VCaP (cell line): ENCODE measurements around the gene HS6ST3.

Experiments used
- H3K27ac ChIP-seq: fragments of 450-650 bp; 2 replicates; pipeline ENCODE4 v1.5.1; 2017
- CTCF ChIP-seq: fragments of 450-650 bp; conservative IDR thresholded peaks from 2 replicates; pipeline ENCODE4 v1.5.1; 2017; ENCODE audit warnings: mild to moderate bottlenecking, moderate library complexity

Gene HS6ST3

GRCh38 chr13:96632536-96633320, 542.8 kb downstream of the HS6ST3 start:
- TF ChIP-seq CTCF = no peak
- H3K27ac ChIP-seq = no peak overlapping the region

GRCh38 chr13:96636001-96636709, 546.2 kb downstream of the HS6ST3 start:
- TF ChIP-seq CTCF = no peak
- no peak overlapping the region for H3K27ac ChIP-seq

GRCh38 chr13:96637039-96637438, 547.1 kb downstream of the HS6ST3 start:
- no peak for TF ChIP-seq CTCF
- no peak overlapping the region for H3K27ac ChIP-seq

- TF ChIP-seq CTCF = no peak
- H3K27ac ChIP-seq = no peak overlapping the region
These were observed 556.2 kb downstream of the HS6ST3 start for GRCh38 chr13:96646101-96646500.

- H3K27ac ChIP-seq = no peak overlapping the region
These were observed 556.8 kb downstream of the HS6ST3 start for GRCh38 chr13:96646515-96647211.

GRCh38 chr13:96650301-96650886, 560.5 kb downstream of the HS6ST3 start:
- TF ChIP-seq CTCF = no peak
- H3K27ac ChIP-seq = no peak overlapping the region

More at GRCh38 chr13:96646515-96647211, 556.8 kb downstream of the HS6ST3 start:
- TF ChIP-seq CTCF = no peak

- no peak for TF ChIP-seq CTCF
- H3K27ac ChIP-seq = no peak overlapping the region
These were observed 561.7 kb downstream of the HS6ST3 start for GRCh38 chr13:96651598-96651997.
